Measurements from ENCODE around the gene MLYCD. TPM values are rescaled to one million over a fixed set of nuclear protein-coding genes. Genes with fewer than 3 reads are reported as not detected.

The MLYCD gene
- total RNA-seq, 1 donor from 2014 or later, result 7.1 TPM

DNA sequence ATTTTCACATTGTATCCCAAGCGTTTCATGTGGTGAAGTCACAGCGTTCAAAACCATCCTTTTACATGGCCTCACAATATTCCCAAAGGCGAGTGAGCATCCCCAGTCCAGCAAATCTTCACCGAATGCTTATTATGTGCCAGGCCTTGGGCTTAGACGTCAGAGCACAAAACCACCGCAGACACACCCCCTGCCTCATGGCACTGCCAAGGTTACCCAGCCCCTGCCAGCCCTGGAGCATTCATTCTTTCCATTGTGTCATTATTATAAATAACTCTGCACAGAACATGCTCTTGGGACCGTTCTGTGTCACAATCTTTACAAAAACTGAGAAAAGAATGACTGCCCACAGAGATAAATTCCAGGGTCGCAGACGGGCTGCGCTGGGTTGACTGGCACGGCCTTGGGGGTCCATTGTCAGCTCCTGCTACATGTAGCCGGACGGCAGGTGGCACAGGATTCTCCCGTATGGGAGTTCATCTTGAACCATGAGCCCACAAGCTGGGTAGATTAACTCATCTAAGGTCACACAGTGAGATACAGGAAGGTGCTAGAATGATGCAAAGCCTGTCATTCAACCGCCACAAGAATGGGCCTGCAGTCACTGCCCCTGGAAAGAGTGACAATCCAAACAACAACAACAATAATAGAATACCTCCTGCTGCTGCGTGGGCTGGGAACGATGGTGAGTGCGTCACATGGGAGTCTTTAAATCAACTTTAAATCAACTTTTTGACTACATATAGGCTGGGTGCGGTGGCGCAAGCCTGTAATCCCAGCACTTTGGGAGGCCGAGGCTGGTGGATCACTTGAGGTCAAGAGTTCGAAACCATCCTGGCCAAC lies 64.6 kb downstream of the MLYCD start:
- DNase-seq (ENCODE audit: extremely low spot score, unreplicated experiment), result no peak
- no peak overlapping the region for H3K4me3 Mint-ChIP-seq
- H3K27ac Mint-ChIP-seq, result no peak overlapping the region
- H3K9me3 Mint-ChIP-seq, result no peaks in the 10 kb centered on the region
- H3K36me3 Mint-ChIP-seq, result no peaks in the 10 kb centered on the region
- H3K27me3 Mint-ChIP-seq, result peaks cover 4% of the 10 kb centered on the region
- H3K4me1 Mint-ChIP-seq (ENCODE audit: unreplicated experiment), result no peaks in the 10 kb centered on the region
- TF ChIP-seq CTCF (conservative IDR thresholded peaks at IDR 0.05), result no peak

DNA sequence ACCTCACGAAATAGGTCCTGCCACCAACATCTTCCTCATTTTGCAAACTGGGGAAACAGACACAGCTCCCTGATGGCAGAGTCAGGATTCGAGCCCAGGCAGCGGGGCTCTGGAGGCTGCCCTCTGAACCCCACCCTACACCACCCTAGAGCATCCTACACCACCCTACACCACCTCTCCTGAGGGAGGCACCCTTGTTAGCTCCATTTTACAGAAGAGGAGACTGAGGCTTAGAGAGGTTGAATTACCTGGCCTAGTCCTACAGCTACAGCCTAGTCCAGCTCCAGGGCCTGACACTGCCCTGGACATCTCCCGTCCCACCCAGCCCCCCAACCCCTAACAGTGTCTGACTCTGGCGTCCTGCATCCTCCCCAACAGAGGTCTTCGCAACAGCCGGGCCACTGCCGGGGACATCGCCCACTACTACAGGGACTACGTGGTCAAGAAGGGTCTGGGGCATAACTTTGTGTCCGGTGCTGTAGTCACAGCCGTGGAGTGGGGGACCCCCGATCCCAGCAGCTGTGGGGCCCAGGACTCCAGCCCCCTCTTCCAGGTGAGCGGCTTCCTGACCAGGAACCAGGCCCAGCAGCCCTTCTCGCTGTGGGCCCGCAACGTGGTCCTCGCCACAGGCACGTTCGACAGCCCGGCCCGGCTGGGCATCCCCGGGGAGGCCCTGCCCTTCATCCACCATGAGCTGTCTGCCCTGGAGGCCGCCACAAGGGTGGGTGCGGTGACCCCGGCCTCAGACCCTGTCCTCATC lies 65.9 kb downstream of the MLYCD start:
- no peaks in the 10 kb centered on the region for H3K9me3 Mint-ChIP-seq
- TF ChIP-seq CTCF (conservative IDR thresholded peaks at IDR 0.05), result no peak
- peaks cover 6% of the 10 kb centered on the region for H3K27me3 Mint-ChIP-seq

DNA sequence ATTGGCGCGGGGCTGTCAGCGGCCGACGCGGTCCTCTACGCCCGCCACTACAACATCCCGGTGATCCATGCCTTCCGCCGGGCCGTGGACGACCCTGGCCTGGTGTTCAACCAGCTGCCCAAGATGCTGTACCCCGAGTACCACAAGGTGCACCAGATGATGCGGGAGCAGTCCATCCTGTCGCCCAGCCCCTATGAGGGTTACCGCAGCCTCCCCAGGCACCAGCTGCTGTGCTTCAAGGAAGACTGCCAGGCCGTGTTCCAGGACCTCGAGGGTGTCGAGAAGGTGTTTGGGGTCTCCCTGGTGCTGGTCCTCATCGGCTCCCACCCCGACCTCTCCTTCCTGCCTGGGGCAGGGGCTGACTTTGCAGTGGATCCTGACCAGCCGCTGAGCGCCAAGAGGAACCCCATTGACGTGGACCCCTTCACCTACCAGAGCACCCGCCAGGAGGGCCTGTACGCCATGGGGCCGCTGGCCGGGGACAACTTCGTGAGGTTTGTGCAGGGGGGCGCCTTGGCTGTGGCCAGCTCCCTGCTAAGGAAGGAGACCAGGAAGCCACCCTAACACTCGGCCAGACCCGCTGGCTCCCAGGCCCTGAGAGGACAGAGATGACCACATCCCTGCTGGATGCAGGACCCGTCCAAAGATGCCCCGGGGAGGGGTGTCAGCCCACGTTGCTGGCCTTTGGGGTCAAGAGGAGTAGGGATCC lies 66.7 kb downstream of the MLYCD start:
- Mint-ChIP-seq H3K27ac (no peak overlapping the region), H3K9me3 (no peaks in the 10 kb centered on the region), H3K4me1 (ENCODE audit: unreplicated experiment) (no peaks in the 10 kb centered on the region), H3K36me3 (no peaks in the 10 kb centered on the region), H3K4me3 (peak overlapping the region; percentile 47), H3K27me3 (peaks cover 8% of the 10 kb centered on the region)
- no peak for TF ChIP-seq CTCF (conservative IDR thresholded peaks at IDR 0.05)
- DNase-seq (ENCODE audit: extremely low spot score, unreplicated experiment), result no peak

More for the DNA sequence above, 65.9 kb downstream of the MLYCD start:
- DNase-seq (ENCODE audit: extremely low spot score, unreplicated experiment), result no peak
- Mint-ChIP-seq H3K36me3 (no peaks in the 10 kb centered on the region), H3K4me3 (no peak overlapping the region), H3K4me1 (ENCODE audit: unreplicated experiment) (no peaks in the 10 kb centered on the region), H3K27ac (no peak overlapping the region)

- Mint-ChIP-seq H3K27ac (no peak overlapping the region), H3K9me3 (no peaks in the 10 kb centered on the region), H3K36me3 (no peaks in the 10 kb centered on the region), H3K4me3 (no peak overlapping the region), H3K4me1 (ENCODE audit: unreplicated experiment) (no peaks in the 10 kb centered on the region), H3K27me3 (peaks cover 8% of the 10 kb centered on the region)
- DNase-seq (ENCODE audit: extremely low spot score, unreplicated experiment), result no peak
- no peak for TF ChIP-seq CTCF (conservative IDR thresholded peaks at IDR 0.05)
These were observed 67.3 kb downstream of the MLYCD start for GRCh38 chr16:83966153-83966696.

GRCh38 chr16:83967091-83967490 lies 68.2 kb downstream of the MLYCD start:
- no peak overlapping the region for H3K4me3 Mint-ChIP-seq

More at GRCh38 chr16:83967091-83967490, 68.2 kb downstream of the MLYCD start:
- no peaks in the 10 kb centered on the region for H3K9me3 Mint-ChIP-seq
- no peak overlapping the region for H3K27ac Mint-ChIP-seq
- no peaks in the 10 kb centered on the region for H3K4me1 Mint-ChIP-seq (ENCODE audit: unreplicated experiment)
- no peaks in the 10 kb centered on the region for H3K36me3 Mint-ChIP-seq
- DNase-seq (ENCODE audit: extremely low spot score, unreplicated experiment), result no peak
- H3K27me3 Mint-ChIP-seq, result peaks cover 8% of the 10 kb centered on the region
- no peak for TF ChIP-seq CTCF (conservative IDR thresholded peaks at IDR 0.05)
